GM19463 (cell line): ENCODE data around the gene EMILIN2.

Experiments used
- ATAC-seq: cut with Tn5 transposase; IDR thresholded peaks from one replicate; pipeline ENCODE4 v1.9.1; 2021; ENCODE audit warnings: mild to moderate bottlenecking, moderate library complexity; ENCODE audit not compliant: unreplicated experiment

EMILIN2 gene

DNA sequence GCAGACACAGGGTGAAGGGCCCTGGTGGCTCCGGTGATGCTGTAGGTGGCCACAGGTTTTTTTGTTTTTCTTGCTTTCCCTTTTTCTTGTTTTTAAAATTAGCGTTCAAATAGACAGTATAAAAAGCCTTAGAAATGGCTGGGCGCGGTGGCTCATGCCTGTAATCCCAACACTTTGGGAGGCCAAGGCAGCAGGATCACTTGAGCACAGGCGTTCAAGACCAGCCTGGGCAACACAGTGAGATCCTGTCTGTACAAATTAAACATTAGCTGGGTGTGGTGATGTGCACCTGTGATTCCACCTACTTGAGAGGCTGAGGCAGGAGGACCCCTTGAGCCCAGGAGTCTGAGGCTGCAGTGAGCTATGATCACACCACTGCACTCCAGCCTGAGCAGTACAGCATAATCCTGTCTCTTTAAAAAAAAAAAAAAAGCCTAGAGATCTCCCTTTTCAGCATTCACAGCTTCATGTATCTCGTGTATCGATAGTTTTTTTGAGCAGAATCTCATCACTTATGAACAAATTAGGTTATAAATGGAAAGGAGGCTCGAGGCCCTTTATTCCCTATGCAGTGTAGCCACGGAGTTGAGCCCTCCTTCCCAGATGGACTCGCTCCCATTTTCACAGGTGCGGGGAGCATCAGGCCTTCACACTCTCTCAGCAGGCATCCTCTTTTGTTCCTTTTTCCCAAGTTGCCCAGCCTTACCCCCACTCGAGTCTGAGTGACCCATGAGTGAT lies 50.8 kb downstream of the EMILIN2 start:
- ATAC-seq = no peak

DNA sequence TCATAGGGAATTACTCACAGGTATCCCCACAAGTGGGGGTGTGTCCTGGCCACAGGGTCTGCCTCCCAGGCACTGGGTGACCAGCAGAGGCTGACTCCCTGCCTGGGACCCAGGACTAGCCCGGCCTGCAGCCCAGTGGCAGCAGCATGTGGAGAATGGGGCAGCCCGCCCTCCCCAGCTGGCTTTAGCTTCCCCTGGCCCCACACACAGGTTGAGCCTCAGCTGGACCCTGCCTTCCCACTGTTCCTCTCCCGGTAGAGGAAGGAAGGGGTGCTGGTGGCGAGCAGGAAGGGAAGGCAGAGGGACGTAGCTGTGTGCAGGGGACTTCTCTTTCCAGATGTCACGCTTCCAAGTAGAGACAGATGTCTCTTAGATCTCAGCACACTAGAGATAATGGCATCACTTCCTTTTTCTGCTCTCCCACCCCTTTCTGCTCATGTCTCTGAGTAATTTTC lies 51.4 kb downstream of the EMILIN2 start:
- ATAC-seq = no peak

DNA sequence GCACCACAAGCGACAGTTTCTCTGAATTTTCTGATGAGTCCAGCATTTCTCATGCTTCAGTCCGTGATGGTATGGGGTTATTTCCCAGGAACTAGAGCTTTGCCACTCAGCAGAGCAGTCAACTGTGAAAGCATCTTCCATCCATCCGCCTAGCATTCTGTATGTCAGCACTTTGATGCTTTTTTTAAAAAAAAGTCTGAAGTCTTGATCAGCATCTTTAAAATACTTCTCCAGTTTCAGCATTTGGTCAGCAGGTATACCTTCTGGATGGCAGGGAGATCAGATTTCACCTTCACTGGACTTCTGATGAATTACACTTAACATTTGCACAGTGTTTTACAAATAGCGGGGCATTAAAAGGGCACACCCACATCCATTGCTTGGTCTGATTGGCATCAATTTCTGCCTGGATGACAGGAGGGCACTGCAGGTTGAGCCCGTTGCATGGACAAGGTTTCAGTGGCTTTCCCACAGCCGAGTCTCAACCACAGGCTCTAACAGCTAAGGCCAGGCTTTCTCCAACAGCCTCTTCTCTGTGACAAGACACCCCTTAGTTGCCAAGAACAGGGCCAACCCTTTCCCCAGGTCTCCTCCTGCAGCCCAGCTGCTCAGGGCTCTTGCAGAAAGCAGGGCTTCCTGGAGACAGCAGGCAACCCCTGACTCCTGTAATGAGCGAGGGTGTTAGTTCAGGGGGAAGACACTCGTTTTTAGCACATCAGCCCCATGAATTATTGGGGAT lies 54.0 kb downstream of the EMILIN2 start:
- no peak for ATAC-seq

DNA sequence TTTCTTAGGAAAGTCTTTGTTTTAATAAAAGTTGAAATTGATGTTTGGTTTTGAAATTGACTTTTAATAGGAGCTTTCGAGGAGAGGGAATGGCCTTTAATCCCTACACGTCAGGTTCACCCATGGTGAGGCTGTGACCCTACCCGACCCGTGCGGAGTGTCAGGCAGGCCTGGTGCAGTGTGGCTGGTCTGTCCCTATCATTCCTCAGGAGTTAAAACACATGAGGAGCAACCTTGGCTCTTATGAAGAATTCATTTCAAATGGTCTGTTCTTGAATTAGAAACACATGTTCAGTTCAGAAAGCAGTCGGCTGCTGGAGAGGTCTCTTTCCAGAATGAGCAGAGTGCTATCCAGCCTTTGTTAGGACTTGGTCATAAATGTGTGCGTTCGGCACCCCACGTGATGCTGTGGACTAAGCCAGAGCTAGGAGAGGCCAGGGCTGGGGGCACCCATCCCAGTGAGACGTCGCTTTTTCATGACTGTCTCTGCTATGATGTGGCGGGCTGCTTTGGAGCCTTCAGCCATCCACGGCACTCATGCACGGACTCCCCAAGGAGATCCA lies 54.7 kb downstream of the EMILIN2 start:
- no peak for ATAC-seq

DNA sequence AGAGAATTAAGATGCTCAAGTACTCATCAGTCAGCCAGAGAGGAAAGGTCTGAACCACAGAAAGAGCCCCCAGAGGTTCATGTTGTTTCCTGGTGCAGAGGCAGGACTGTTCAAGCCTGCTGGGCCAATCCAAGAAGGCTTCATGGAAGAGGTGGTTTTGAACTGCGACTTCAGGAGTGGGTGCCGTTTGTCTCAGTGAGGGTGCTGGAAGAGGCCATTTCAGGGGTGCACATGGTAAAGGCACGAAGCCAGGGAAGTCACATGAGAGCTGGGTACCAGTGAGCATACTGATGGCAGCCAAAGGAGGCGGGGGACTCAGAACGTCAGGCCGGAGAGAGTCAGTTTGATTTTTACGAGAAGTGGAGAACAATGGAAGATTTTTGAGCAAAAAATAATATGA lies 55.5 kb downstream of the EMILIN2 start:
- ATAC-seq = no peak

DNA sequence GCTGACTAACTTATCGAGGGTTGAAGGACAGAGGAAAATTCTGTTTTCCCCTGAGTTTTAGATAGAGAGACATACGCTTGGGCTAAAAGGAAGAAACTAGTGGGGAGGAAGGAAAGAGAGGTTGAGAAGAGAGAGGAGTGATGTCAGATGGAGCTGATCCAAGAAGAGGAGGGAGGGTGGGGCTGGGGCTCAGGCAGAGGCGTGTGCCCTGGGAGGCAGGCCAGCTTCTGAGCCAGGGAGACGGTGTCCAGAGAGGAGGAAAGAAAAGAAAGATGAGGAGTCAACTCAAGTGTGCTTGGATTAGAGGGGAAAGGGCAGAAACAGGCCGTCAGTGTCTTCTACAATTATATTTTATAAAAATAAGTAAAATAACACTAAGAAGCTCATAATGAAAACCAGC lies 56.2 kb downstream of the EMILIN2 start:
- ATAC-seq = no peak

DNA sequence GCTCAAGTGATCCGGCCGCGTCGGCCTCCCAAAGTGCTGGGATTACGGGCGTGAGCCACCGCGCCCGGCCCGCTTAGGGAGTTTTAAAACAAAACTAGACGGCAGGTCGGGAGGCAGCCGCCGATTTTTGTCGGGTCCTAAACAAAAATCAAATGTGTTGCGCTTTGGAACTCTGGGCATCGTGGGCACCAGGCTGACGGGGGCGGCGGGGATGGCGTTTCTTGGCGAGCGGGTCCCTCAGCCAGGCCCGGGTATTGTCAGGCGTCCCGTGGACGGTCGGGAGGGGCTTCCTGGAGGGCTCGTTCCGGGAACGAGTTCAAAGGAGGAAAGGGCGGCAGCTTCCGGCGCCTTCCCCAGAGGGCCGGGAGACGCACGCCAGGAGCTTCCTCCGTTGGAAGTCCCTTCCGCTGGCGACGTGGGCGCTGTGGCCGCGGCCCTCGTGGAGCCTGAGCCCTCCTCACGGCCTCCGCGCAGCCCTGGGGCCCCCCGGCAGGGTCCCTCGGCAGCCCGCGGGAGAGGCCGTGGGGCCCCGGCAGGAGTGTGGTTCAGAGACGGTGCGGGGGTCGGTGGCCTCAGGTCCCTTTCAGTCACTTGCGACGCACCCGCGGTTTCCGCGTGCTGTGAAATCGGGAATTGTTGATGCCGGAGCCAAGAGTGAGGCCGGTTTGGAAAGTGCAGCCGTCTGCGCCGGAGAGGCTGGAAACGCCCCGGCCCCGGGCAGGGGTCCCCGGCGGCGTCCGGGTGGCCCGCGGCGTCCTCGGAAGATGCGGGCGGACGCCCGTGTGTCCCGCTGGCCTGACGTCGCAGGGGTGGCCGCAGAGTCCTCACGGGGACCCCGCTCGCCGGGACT lies 59.3 kb downstream of the EMILIN2 start:
- ATAC-seq = peak; percentile 31

DNA sequence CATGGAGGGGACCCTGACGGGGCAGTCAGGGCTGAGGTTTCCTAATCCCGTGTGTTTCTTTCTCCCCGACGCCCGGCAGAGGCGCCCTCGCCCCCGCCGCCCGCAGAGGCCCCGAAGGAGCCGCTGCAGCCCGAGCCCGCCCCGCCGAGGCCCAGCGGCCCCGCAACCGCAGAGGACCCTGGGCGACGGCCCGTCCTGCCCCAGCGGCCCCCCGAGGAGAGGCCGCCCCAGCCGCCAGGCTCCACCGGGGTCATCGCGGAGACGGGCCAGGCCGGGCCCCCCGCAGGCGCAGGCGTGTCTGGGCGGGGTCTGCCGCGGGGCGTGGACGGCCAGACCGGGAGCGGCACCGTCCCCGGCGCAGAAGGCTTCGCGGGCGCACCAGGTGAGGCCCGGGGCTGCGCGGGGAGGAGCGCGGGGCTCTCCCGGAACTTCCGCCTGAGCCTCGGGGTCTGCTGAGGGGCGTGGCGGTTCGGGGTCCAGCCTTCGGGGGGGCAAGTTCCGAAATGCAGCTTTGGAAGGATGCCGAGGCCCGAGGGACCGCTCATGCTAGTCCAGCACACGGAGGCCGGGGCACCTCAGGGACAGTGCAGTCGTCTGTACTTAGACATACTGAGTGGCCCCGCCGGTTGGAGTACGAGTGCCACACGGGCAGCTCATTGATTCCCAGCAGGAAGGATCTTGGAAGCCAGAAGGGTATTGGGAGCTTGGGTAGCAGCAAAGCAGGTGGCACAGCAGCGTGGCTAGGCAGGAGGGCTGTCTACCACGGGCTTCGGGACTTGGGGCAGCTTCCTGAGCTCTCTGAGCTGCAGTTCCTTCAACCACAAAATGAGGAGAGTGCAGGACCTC lies 60.1 kb downstream of the EMILIN2 start:
- ATAC-seq = peak; percentile 65

DNA sequence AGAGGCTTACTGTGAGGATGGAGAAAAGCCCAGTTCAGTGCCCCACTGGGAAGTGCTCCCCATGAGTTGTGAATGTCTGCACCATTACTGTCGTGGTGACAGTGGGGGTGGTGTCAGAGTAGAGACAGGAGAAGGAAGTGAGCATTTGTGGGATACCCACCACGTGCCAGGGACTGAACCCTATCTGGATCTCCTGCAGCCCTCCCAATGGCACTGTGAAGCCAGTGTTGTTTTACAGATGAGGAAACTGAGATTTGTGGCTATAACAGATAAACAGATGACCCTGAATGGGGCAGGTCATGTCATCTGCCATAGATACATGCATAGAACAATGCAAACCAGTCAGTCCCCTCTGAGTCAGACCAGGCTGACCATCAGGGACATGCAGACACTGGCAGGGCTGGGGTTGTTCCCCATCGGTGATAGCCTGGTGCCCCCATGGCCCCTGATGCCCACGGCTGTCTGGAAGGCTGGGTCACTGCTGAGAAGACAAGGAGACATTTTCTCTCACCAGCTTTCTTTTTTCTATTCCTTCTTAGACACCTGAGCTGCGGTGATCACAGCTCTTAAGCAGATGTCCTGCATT lies 60.8 kb downstream of the EMILIN2 start:
- no peak for ATAC-seq

DNA sequence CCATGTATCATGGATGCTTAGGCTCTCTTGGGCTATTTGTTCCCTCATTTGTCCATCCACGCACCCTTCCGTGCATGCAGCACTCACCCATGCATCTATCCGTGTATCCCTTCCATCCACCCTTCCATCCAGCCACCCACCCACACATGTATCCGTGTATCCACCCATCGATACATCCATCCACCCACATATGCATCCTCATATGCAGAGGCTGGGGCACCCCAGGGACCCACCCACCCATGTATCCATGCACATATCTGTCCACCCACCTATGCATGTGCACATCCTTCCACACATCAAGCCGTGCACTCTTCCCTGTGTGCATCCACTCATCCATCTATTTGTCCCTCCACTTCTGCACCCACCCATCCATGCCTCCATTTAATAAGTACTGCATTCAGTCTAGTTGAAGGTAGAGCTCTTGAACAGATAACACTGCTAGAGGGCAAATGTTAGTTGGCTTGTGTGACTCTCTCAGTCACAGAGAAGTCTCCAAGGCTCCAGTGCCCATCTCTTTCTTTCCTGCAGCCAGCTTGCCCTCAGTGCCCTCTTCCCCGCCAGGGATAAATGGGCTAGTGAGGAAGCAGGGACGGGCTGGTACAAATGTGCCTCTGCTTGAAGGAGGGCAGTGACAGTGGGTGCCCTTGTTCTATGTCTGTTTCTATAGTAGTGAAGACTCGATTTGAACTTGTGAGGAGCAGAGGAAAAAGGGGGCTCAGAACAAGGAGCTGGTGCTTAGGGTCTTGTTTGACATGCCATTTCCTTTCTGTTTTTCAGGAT lies 61.5 kb downstream of the EMILIN2 start:
- no peak for ATAC-seq

DNA sequence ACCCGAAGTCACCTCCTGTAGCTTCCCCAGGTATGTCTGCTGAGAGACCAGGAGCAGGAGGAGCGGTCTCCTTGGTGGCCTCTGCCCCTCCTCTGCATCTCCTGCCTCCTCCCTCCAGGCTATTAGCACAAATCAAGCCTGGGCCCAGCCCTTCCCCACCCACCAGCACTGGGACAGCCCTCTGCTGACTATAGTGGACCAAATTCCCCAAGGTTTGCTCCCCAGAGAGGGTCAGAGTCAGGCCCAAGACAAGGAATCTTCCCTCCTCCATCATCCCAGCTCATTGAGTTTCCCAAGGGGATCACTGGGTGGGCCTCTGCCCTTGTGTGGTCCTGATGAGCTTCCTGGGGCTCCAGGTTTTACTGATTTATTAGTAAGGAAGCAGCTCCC lies 62.1 kb downstream of the EMILIN2 start:
- no peak for ATAC-seq

DNA sequence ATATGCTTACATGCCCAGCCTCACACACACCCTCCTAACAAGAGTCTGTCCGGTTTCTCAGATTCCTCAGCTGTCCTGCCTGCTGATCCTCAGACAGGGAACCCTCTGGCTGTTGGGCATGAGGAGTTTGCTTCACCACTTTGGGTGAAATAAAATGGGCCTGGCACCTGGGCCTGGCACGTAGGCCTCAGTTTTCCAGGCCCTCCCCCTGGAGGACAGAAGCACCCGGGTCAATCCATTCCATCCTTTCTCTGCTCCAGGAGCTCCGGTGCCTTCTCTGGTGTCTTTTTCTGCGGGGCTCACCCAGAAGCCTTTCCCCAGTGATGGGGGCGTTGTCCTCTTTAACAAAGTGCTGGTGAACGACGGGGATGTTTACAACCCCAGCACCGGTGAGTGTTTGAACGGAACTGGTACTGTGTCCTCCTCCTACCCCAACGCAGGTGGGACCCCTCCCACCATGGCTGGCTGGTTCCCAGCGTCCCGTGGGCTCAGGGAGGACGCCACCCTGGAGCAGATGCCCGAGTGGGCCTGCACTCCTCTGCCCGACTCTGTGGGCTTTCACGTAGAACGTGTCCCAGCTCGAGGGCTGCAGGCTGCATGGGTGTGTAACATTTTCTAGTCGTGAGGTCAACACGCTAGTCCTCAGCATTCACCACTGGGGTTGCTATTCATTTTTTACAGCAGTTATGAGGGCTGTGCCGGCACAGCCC lies 62.8 kb downstream of the EMILIN2 start:
- no peak for ATAC-seq

DNA sequence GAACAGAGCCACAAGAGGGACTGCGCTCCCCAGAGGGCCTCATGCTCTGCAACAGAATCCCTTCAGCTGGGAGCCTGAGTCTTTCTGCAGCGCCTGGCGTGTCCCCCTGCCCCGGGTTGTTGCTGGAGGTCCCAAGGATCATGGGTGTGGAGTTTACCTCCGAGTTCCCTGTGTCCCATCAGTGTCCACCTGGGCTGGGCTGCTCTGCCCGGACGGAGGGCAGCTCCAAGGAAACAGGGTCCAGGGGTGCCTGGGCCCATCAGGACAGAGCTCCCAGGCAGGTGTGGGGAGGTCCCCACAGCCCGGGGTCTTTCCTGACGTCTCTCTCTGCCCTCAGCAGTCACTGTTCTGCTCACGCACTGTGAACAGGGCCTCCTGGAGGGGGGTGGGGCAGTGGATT lies 63.5 kb downstream of the EMILIN2 start:
- no peak for ATAC-seq

DNA sequence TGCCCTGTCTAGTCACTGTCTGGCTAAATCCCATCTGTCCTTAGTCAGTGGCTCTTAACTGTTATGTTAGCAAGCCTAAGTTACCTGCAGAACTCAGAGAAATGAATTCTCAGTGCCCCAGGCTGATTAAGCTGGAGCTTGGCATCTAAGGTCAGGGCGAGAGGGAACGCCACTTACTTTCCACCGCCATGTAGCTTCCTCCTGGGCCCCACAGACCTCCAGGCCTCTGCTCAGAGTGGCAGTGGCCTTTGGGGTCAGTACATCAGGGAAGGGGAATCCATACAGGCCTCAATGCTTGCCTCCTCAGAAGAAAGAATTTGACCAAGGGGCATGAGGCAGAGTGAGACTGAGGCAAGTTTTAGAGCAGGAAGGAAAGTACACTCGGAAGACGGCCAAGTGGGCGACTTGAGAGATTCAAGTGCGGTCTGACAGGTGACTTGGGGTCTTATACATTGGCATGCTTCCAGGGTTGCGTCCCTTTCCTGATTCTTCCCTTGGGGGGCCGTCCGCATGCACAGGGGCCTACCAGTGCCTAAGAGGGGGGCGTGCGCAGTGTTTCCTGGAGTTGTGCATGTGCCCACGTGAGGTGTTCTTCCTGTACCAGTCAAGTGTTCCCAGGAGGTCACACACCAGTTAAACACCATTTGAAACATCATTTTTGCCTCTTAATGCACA lies 64.1 kb downstream of the EMILIN2 start:
- ATAC-seq = no peak

DNA sequence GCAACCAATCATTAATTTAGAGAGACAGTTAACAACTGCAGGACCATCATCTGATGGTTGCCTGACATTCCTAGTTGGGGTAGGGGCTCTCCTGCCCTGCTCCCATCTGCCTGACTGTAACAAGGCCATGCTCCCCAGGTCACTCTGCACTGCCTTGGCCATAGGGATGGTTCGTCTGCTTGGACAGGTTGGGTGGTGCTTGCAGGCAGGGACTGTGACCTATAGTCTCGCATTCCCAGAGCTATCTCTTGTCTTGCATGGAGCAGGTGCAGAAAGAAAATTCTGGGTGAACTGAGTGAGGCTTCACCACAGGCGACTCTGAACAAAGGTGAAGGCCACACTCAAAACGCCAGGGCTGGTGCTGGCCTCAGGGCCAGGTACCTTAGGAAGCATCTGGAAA lies 64.7 kb downstream of the EMILIN2 start:
- no peak for ATAC-seq

DNA sequence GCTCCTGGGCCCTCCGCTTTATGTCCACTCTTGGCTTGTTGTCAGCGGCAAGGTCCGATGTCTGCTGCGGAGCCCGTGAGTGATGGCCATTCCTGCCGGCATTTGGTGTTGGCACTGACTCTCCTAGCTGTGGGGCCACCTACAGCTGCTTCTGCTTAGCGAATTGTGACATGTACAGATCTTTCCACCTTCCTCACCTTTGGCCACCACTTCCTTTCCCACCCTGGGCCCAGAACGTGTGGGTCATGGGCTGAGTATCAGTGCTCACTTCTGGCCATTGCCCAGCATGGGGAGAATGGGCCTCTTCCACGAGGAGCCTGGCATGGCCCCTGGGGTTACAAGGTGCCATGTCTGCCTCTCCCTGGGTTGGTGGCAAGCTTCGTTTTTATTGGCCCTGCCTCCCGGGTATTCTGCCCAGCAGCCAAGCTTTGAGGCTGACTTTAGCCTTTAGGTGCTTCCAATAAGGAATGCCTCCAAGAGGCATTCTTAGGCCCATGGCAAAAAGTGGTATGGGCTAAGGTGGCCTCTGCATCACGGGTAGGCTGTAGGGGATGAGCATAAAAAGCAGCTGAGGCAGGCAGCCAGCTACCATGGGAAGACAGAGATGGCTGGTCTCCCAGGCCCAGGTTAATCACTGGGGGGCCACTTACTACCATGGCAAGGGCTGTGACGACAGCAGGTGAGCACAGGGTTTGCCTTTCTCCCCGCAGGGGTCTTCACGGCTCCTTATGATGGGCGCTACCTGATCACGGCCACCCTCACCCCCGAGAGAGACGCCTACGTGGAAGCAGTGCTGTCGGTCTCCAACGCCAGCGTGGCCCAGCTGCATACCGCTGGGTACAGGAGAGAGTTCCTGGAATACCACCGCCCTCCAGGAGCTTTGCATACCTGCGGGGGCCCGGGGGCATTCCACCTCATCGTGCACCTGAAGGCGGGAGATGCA lies 65.8 kb downstream of the EMILIN2 start:
- no peak for ATAC-seq
